GM18517 (cell line): Measurements from ENCODE around the gene TANGO2.
A peak's percentile ranks its signal among the peaks of the same experiment; 100 is the strongest.
"Not testable (repeated sequence)": the region's sequence is repeated elsewhere in the genome, so short reads cannot be mapped to it uniquely, and the experiment has no call there.

Experiments
- ATAC-seq: cut with Tn5 transposase; IDR thresholded peaks from one replicate; pipeline ENCODE4 v1.9.1; 2021; ENCODE audit warnings: mild to moderate bottlenecking, moderate library complexity; ENCODE audit not compliant: unreplicated experiment

TANGO2 gene

GRCh38 chr22:20060700-20061480 lies 40.0 kb downstream of the TANGO2 start:
- ATAC-seq: no peak

- ATAC-seq: no peak
Measured at GRCh38 chr22:20061481-20061861, 40.6 kb downstream of the TANGO2 start.

DNA sequence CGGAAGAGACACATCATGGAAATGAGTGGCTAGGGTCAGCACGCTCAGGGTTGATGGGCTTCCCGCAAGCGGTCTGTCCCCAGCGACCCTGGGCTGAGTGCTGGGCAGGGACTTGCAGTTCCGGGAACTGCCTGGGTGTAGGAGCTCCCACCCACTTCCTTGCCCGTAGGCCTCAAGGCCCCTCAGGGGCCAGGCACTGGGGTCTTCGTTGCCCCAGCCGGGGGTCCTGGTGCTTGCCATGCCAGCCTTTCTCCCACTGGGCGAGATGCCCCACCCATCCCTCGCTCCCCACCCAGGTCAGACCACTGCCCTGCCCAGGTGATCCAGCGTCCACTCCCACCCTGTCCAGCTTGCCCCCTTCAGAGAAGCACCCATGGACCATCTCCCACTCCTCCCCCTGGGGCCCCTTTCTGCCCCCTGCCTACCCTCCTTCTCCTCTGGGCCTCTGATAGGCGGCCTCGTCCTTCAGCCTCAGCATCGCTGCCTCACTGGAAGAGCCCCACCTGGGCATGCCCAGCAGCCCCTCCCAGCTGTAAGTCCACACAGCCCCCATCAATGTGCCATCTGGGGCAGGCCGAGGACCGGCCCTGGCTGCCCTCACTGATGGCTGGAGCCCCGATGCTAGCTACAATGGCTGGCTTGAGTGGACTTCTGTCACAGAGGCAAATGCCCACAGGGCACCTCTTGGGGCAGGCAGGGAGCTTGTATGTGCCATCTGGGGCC lies 41.3 kb downstream of the TANGO2 start:
- no peak for ATAC-seq

GRCh38 chr22:20062766-20063083 lies 41.8 kb downstream of the TANGO2 start:
- ATAC-seq: no peak

DNA sequence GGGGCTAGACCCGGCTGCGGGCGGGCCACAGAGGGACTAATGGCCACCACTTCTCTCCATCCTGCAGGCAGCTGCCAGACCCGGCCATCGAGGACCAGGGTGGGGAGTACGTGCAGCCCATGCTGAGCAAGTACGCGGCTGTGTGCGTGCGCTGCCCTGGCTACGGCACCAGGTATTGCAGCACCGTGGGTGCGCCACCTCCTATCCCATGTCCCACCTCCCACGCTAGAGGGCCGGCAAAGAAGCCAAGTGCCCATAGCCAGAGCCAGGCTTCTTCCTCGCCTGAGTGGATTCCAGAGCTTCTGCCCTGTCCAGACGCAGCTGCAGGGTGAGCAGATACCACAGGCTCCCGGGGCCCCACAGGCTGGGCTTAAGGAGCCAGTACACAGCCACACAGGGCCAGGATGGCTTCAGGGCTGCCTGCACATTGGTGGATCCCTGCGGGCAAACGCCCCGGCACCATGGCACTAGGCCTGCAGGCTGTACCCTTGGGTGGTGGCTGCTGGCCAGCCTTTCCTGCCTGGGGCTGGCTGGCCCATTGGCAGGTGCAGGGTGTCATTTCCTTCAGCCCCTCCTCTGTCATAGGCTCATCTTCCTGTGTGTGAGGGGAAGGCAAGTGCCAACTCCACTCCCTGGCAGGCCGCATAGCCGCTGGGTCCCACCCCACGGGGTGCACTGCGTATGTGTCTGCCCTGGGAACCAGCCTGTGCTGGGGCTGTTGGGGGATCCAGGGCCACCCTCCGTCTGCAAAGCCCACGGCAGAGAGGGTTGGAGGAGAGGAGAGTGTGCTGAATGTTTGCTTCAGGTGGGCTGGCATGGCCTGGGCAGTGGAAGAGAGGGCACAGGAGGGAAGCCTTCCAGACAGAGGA lies 42.6 kb downstream of the TANGO2 start:
- no peak for ATAC-seq

- no peak for ATAC-seq
Measured at GRCh38 chr22:20064140-20064480, 43.2 kb downstream of the TANGO2 start.

DNA sequence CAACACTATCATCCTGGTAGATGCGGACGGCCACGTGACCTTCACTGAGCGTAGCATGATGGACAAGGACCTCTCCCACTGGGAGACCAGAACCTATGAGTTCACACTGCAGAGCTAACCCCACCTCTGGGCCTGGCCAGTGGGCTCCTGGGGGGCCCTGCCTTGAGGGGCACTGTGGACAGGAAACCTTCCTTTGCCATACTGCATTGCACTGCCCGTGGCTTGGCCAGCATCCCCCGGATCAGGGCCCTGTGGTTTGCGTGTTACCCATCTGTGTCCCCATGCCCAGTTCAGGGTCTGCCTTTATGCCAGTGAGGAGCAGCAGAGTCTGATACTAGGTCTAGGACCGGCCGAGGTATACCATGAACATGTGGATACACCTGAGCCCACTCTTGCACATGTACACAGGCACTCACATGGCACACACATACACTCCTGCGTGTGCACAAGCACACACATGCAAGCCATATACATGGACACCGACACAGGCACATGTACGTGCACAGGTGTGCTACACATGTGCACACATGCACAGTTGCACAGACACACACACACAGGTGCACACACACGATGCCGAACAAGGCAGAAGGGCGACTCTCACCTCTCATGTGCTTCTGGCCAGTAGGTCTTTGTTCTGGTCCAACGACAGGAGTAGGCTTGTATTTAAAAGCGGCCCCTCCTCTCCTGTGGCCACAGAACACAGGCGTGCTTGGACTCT lies 43.8 kb downstream of the TANGO2 start:
- no peak for ATAC-seq

GRCh38 chr22:20065896-20066616 lies 45.1 kb downstream of the TANGO2 start:
- no peak for ATAC-seq

DNA sequence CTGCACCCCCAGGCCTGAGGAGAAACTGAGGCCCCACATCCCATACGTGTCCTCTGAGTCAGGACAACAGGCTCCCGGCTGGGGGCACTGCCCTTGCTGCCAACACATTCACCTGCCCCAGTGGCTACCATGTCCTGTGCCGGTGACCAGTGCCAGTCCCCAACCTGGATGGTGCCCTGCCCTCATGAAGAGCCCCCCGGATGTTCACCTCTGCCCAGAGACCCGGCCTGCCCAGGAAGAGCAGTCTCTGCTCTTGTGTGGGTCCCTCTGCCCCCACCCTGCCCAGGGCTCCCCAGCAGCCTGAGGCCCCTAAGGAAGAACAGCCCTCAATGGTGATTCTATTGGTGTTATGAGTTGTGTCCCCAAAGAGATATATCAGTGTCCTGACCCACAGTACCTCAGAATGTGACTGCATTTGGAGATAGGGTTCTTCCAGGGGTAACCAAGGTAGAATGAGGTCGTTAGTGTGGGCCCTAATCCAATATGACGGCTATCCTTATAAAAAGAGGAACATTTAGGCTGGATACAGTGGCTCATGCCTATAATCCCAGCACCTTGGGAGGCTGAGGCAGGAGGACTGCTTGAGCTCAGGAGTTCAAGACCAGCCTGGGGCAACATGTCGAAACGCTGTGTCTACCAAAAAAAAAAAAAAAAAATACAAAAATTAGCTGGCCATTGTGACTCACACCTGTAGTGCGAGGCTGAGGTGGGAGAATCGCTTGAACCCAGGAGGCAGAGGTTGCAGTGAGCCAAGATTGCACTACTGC lies 45.9 kb downstream of the TANGO2 start:
- no peak for ATAC-seq

DNA sequence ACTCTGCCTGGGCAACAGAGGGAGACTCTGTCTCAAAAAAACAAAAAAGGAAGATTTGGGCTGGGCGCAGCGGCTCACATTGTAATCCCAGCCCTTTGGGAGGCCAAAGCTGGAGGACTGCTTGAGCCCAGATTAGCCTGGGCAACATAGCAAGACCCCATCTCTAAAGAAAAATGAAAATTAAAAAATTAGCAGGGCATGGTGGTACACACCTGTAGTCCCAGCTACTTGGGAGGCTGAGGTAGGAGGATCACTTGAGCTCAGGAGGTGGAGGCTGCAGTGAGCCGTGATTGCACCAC lies 46.4 kb downstream of the TANGO2 start:
- not testable (repeated sequence) for ATAC-seq

DNA sequence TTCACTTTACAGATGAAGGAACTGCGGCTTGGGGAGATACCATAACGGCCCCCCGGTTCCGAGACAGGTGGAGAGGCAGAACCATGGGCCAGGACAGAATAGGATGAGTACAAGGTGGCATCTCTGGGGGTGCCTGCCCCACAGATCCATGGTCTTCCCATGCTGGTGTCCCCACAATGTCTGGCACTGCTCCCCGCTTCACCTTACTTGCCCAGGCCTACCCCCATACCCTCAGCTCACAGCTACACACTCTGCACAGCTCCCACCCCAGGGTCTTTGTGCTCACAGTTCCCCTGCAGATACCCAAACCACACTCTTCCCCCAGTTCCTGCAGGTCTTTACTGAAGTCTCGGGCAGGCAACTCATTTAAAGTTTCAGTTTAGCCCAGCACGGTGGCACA lies 47.7 kb downstream of the TANGO2 start:
- ATAC-seq: no peak

DNA sequence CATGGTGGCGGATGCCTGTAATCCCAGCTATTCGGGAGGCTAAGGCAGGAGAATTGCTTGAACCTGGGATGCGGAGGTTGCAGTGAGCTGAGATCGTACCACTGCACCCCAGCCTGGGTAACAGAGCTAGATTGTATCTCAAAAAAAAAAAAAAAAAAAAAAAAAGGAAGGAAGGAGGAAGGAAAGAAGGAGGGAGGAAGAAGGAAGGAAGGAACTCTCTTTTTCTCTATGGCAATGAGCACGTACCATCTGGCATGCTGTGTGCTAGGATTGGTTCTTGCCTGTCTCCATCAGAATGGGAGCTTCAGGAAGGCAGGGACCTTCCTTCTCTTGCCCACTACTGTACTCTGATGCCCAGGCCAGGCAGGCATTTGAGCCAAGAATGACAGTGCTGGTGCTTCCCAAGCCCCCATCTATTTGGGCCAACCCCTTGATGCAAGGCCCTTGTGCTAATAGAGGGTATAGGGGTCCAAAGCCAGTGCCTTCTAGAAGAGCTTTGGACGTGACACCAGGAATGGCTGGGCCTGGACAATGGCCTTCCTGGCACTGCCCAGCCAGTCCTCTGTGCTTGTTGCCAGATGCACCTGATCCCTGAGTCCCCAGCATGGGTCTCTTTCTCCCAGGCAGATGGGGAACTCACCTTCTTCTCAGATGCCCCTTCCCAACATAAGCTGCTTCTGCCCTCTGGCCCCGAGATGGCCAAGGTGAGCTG lies 48.6 kb downstream of the TANGO2 start:
- ATAC-seq: no peak

- no peak for ATAC-seq
Measured at GRCh38 chr22:20071524-20071972, 50.6 kb downstream of the TANGO2 start.

DNA sequence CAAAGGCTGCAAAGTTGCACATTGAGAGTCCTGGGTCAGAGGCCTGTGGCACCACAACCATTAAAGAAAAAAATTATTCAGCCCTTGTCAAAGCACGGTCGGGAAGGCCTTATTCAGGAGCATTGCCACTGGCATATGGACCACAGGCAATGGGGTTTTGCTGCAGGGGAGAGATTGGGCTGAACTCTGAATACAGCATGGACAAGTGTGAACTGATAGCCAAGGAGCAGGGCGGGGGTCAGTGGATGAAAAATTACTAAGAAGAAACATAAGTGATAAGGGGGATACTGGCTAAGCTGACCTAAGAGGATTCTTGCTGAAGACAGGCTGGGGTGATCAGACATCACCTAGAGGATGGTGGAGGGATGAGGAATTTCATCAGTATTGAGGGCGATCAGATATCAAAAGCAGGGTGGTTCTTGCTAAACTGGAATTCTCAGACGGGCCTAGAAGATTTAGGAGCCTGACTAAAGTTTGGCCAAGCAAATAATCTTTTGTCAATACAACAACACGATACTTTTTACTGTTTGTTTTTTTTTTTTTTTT lies 55.8 kb downstream of the TANGO2 start:
- ATAC-seq: no peak

GRCh38 chr22:20079745-20080444 lies 59.0 kb downstream of the TANGO2 start, which contains the start of gene DGCR8:
Gene DGCR8 (plus strand): TSS chr22:20080241. CDS start chr22:20085964, 5,723 bp downstream.
- ATAC-seq: peak; percentile 76

DNA sequence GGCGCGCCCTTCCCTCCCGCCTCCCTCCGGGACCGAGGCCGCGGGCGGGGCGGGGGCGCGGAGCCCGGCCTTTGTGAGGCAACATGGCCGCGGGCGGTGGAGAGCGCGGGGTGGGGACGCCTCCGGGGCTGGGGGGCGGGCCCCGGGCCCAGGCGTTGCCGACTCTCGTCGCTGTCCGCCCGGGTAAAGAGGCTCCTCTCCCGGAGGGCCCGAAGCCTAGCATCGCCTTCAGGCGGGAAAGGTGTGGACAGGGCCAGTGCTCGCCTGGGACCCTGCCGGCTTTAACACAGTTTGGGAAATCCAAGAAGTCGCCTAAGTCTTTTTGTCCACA lies 59.5 kb downstream of the TANGO2 start:
- peak; percentile 66 for ATAC-seq

- no peak for ATAC-seq
Measured at GRCh38 chr22:20080776-20081654, 60.1 kb downstream of the TANGO2 start.
